SK-N-SH (cell line): ENCODE data around the gene ATP1B1. TPM values are rescaled to one million over a fixed set of nuclear protein-coding genes. Genes with fewer than 3 reads are reported as not detected.

Source experiments
- CTCF ChIA-PET: fragments of 300-600, 350-600 bp; formaldehyde crosslinking; extraction: SDS; loops from one replicate; lab custom pipeline; 2021; lab: Yijun Ruan, JAX
- POLR2A ChIA-PET: fragments of 350-600 bp; sonication (Branson Sonifier 250); formaldehyde crosslinking; extraction: SDS; loops from one replicate; lab custom pipeline; 2020; ENCODE audit warnings: antibody characterized with exemption, inconsistent platforms; lab: Yijun Ruan, JAX
- DNase-seq: peaks from one replicate; pipeline ENCODE4 v3.0.0; 2012
- H2AFZ ChIP-seq: fragments of 200-600 bp; sonication (generic); 2 replicates; pipeline ENCODE4 v1.8.1; 2016; ENCODE audit warnings: antibody characterized with exemption, mild to moderate bottlenecking, low read depth
- H3F3A ChIP-seq: fragments of 200-600 bp; sonication (generic); replicated peaks from 2 replicates; pipeline ENCODE3; 2016; ENCODE audit warnings: antibody characterized with exemption, mild to moderate bottlenecking; ENCODE audit not compliant: insufficient read depth
- H3K27ac ChIP-seq, 2 experiments: fragments of 200-500 bp in 1 of 2; fragments of 200-600 bp in 1 of 2; sonication (Bioruptor generic) in 1 of 2; sonication (generic), shearing (Covaris generic) in 1 of 2; 2 replicates each; pipeline versions ENCODE4 v1.5.1 to v1.6.1; 2014 to 2016; ENCODE audit warnings: low read depth in 2 of 2, inconsistent platforms in 1 of 2, low read length in 1 of 2, mild to moderate bottlenecking in 1 of 2, mixed read lengths in 1 of 2
- H3K27me3 ChIP-seq: fragments of 200-600 bp; sonication (generic), shearing (Covaris generic); 2 replicates; pipeline ENCODE4 v1.6.1; 2016; ENCODE audit warnings: mixed run types; ENCODE audit not compliant: insufficient read depth
- H3K36me3 ChIP-seq, 2 experiments: fragments of 200-500 bp in 1 of 2; fragments of 200-600 bp in 1 of 2; sonication (Bioruptor generic) in 1 of 2; sonication (generic) in 1 of 2; replicated peaks in 1 of 2; 2 replicates each; pipeline versions ENCODE3 to v1.5.1; 2014 to 2016; ENCODE audit warnings: low read length in 1 of 2, mild to moderate bottlenecking in 1 of 2; ENCODE audit not compliant: insufficient read depth in 2 of 2, control insufficient read depth in 1 of 2
- H3K4me1 ChIP-seq, 2 experiments: fragments of 200-500 bp in 1 of 2; fragments of 200-600 bp in 1 of 2; sonication (Bioruptor generic) in 1 of 2; sonication (generic), shearing (Covaris generic) in 1 of 2; 2 replicates each; pipeline versions ENCODE4 v1.5.1 to v1.6.1; 2014 to 2016; ENCODE audit warnings: low read depth in 1 of 2, low read length in 1 of 2, mixed run types in 1 of 2; ENCODE audit not compliant: insufficient read depth in 2 of 2, control insufficient read depth in 1 of 2
- H3K4me2 ChIP-seq: fragments of 200-600 bp; sonication (generic), shearing (Covaris generic); 2 replicates; pipeline ENCODE4 v1.6.1; 2017; ENCODE audit warnings: mixed run types
- H3K4me3 ChIP-seq, 2 experiments: fragments of 200-500 bp in 1 of 2; fragments of 200-600 bp in 1 of 2; sonication (Bioruptor generic) in 1 of 2; sonication (generic), shearing (Covaris generic) in 1 of 2; 2 replicates each; pipeline versions ENCODE4 v1.5.1 to v1.8.1; 2014 to 2016; ENCODE audit warnings: low read depth in 2 of 2, inconsistent platforms in 1 of 2, low read length in 1 of 2, mild to moderate bottlenecking in 1 of 2, mixed read lengths in 1 of 2, moderate library complexity in 1 of 2
- H3K79me2 ChIP-seq: fragments of 200-600 bp; sonication (generic); 2 replicates; pipeline ENCODE4 v1.8.1; 2017; ENCODE audit warnings: mild to moderate bottlenecking; ENCODE audit not compliant: insufficient read depth
- H3K9ac ChIP-seq: fragments of 200-600 bp; sonication (generic); 2 replicates; pipeline ENCODE4 v1.6.1; 2017; ENCODE audit warnings: mixed run types
- H3K9me2 ChIP-seq: fragments of 200-600 bp; sonication (generic); 2 replicates; pipeline ENCODE4 v1.6.1; 2017; ENCODE audit warnings: mixed run types
- H3K9me3 ChIP-seq: fragments of 200-600 bp; sonication (generic); 2 replicates; pipeline ENCODE4 v1.6.1; 2017; ENCODE audit warnings: mixed run types, mild to moderate bottlenecking, moderate library complexity
- H4K20me1 ChIP-seq: fragments of 200-600 bp; sonication (generic); 2 replicates; pipeline ENCODE4 v1.6.1; 2017; ENCODE audit warnings: mild to moderate bottlenecking, mixed run types; ENCODE audit not compliant: insufficient read depth
- CHD2 ChIP-seq: fragments of 150-350 bp; IDR thresholded peaks from 2 replicates; pipeline ENCODE4 v1.6.1; 2018; ENCODE audit warnings: low read length; ENCODE audit not compliant: partially characterized antibody
- CTCF ChIP-seq: fragments of 200-600 bp; sonication (generic); IDR thresholded peaks from 2 replicates; pipeline ENCODE4 v1.6.1; 2017; ENCODE audit warnings: antibody characterized with exemption, mild to moderate bottlenecking, moderate library complexity
- EZH2phosphoT487 ChIP-seq: fragments of 200-600 bp; sonication (generic); IDR thresholded peaks from 2 replicates; pipeline ENCODE4 v1.6.1; 2017; ENCODE audit warnings: low read depth, mixed run types, mild to moderate bottlenecking, antibody characterized with exemption, moderate library complexity, borderline replicate concordance
- FOXJ3 ChIP-seq: sonication (generic); formaldehyde crosslinking; IDR thresholded peaks from 2 replicates; pipeline ENCODE4 v1.5.1; 2020; ENCODE audit warnings: mild to moderate bottlenecking, missing genetic modification reagents
- FOXM1 ChIP-seq: IDR thresholded peaks from 2 replicates; pipeline ENCODE4 v1.4.0; 2012; ENCODE audit warnings: low read depth, mild to moderate bottlenecking
- GABPA ChIP-seq: IDR thresholded peaks from 2 replicates; pipeline ENCODE4 v1.4.0; 2012; ENCODE audit warnings: low read depth, mild to moderate bottlenecking
- JUND ChIP-seq: IDR thresholded peaks from 2 replicates; pipeline ENCODE4 v1.4.0; 2012
- MXI1 ChIP-seq: IDR thresholded peaks from 2 replicates; pipeline ENCODE4 v1.6.1; 2012; ENCODE audit warnings: mild to moderate bottlenecking, low read depth, low read length, improper control_type of control experiment
- NFIC ChIP-seq: IDR thresholded peaks from 2 replicates; pipeline ENCODE4 v1.4.0; 2012; ENCODE audit warnings: borderline replicate concordance
- POLR2AphosphoS5 ChIP-seq: IDR thresholded peaks from 2 replicates; pipeline ENCODE4 v1.6.1; 2012; ENCODE audit warnings: low read depth, low read length
- RAD21 ChIP-seq: IDR thresholded peaks from 2 replicates; pipeline ENCODE4 v1.6.1; 2012; ENCODE audit warnings: mild to moderate bottlenecking, low read length
- RFX5 ChIP-seq: IDR thresholded peaks from 2 replicates; pipeline ENCODE4 v1.6.1; 2012; ENCODE audit warnings: mild to moderate bottlenecking, improper control_type of control experiment, low read length
- RXRA ChIP-seq: IDR thresholded peaks from 2 replicates; pipeline ENCODE4 v1.4.0; 2012; ENCODE audit warnings: low read depth, mild to moderate bottlenecking, borderline replicate concordance
- SIN3A ChIP-seq: IDR thresholded peaks from 2 replicates; pipeline ENCODE4 v1.6.1; 2012; ENCODE audit warnings: low read depth, mild to moderate bottlenecking, low read length, moderate library complexity, borderline replicate concordance
- TCF12 ChIP-seq: IDR thresholded peaks from 2 replicates; pipeline ENCODE4 v1.4.0; 2012
- TEAD4 ChIP-seq: IDR thresholded peaks from 2 replicates; pipeline ENCODE4 v1.4.0; 2012; ENCODE audit warnings: mild to moderate bottlenecking, borderline replicate concordance; ENCODE audit not compliant: insufficient read depth
- WGBS: methylation state at CpG from one replicate; pipeline ENCODE4 v1.1.6; 2017; ENCODE audit warnings: low lambda C conversion rate; 5-methylcytosine and 5-hydroxymethylcytosine counted together
- polyA plus RNA-seq, 3 experiments: library from polyadenylated mRNA; depleted of rRNA; stranded (reverse); fragments of >200 nt; gene quantifications; 2 replicates each; pipeline ENCODE4 v1.2.3, GENCODE V29; 2012
- TF ChIP-seq, protein P1 (sequence below): IDR thresholded peaks from 2 replicates; pipeline ENCODE4; 2012
- TF ChIP-seq, protein P2 (sequence below): IDR thresholded peaks from 2 replicates; pipeline ENCODE4 v1.4.0; 2012; ENCODE audit warnings: low read depth, borderline replicate concordance
- TF ChIP-seq, protein P3 (sequence below): IDR thresholded peaks from 2 replicates; pipeline ENCODE4 v1.4.0; 2012; ENCODE audit warnings: low read depth, borderline replicate concordance

Gene ATP1B1
- polyA plus RNA-seq, 1 of the 3 experiments (the other 2 are of a cell fraction), result 49.5 TPM

- WGBS, result 61% methylated on average over 4 of the region's 7 CpGs
- CTCF ChIA-PET, result no interaction called here
These were observed 42.4 kb upstream of the ATP1B1 start for GRCh38 chr1:169064103-169064502.

DNA sequence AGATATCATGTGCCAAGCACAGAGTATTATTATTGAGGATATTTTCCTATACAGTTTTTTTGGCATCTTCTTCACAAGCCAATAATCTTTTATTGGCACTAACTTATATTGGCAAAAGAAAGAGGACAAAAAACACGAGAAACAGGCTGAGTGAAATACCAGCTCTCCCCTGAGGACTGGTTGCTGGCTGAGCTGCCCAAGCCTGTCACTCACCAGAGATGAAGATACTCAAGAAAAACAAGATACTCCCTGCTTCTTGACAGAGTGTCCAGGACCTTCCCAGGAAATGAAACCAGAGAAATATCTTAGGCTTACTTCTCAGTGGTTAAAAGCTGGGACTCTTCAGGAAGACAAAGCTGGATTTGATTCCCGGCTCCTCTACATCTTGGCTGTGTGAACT, 35.9 kb upstream of the ATP1B1 start:
- Histone ChIP-seq H4K20me1 (no peaks in the 10 kb centered on the region), H3K4me3 (no peak overlapping the region), H2AFZ (no peak overlapping the region), H3K4me2 (no peak overlapping the region), H3K36me3 (no peaks in the 10 kb centered on the region), H3K79me2 (no peaks in the 10 kb centered on the region), H3K27me3 (no peaks in the 10 kb centered on the region), H3K4me1 (peaks cover 0 to 3% of the 10 kb centered on the region in 2 experiments; a peak in 1 of 4 replicates), H3F3A (no peaks in the 10 kb centered on the region), H3K27ac (no peak overlapping the region), H3K9ac (no peak overlapping the region), H3K9me3 (peaks cover 6% of the 10 kb centered on the region; the same call in 1 of the 2 replicates), H3K9me2 (no peaks in the 10 kb centered on the region)
- WGBS, result 81% methylated on average over 2 of the region's 2 CpGs
- DNase-seq, result no peak
- ChIA-PET POLR2A (interaction anchor here (2.0 kb wide), 1 partner anchor 35 kb away, joined by 4 read pairs; no protein-coding TSS in a partner anchor), CTCF (interaction anchor here (0.7 to 1.1 kb wide), 3 partner anchors 10 to 14 kb away, joined by 3 read pairs; no protein-coding TSS in a partner anchor)
- no peak for TF ChIP-seq CHD2
- no peak for TF ChIP-seq FOXJ3 (CRISPR knock-in tag)
- TF ChIP-seq EZH2phosphoT487, result no peak
- no peak for TF ChIP-seq JUND
- TF ChIP-seq MXI1, result no peak
- no peak for TF ChIP-seq NFIC
- no peak for TF ChIP-seq TCF12
- no peak for TF ChIP-seq TEAD4
- TF ChIP-seq CTCF, result no peak
- TF ChIP-seq POLR2AphosphoS5, result no peak
- no peak for TF ChIP-seq RFX5
- TF ChIP-seq, protein P1, sequence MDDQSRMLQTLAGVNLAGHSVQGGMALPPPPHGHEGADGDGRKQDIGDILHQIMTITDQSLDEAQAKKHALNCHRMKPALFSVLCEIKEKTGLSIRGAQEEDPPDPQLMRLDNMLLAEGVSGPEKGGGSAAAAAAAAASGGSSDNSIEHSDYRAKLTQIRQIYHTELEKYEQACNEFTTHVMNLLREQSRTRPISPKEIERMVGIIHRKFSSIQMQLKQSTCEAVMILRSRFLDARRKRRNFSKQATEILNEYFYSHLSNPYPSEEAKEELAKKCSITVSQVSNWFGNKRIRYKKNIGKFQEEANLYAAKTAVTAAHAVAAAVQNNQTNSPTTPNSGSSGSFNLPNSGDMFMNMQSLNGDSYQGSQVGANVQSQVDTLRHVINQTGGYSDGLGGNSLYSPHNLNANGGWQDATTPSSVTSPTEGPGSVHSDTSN, result no peak
- TF ChIP-seq GABPA, result no peak
- no peak for TF ChIP-seq RAD21
- no peak for TF ChIP-seq FOXM1
- TF ChIP-seq SIN3A, result no peak

More at GRCh38 chr1:169064103-169064502, 42.4 kb upstream of the ATP1B1 start:
- H3K4me1 ChIP-seq, result peaks cover 0 to 6% of the 10 kb centered on the region in 2 experiments; a peak in 2 of 4 replicates
- H4K20me1 ChIP-seq, result no peaks in the 10 kb centered on the region
- H3K4me2 ChIP-seq, result no peak overlapping the region
- H3K27me3 ChIP-seq, result no peaks in the 10 kb centered on the region
- H3F3A ChIP-seq, result no peaks in the 10 kb centered on the region
- H3K27ac ChIP-seq, result no peak overlapping the region
- no peaks in the 10 kb centered on the region for H3K79me2 ChIP-seq
- no peak overlapping the region for H3K4me3 ChIP-seq
- no peaks in the 10 kb centered on the region for H3K9me2 ChIP-seq
- H3K9me3 ChIP-seq, result peaks cover 6% of the 10 kb centered on the region; the same call in 1 of the 2 replicates
- no peak overlapping the region for H2AFZ ChIP-seq
- no peak overlapping the region for H3K9ac ChIP-seq
- H3K36me3 ChIP-seq, result no peaks in the 10 kb centered on the region
- no peak for DNase-seq
- TF ChIP-seq, protein P1, result no peak
- TF ChIP-seq EZH2phosphoT487, result no peak
- no peak for TF ChIP-seq FOXM1
- TF ChIP-seq RXRA, result no peak
- TF ChIP-seq, protein P2, sequence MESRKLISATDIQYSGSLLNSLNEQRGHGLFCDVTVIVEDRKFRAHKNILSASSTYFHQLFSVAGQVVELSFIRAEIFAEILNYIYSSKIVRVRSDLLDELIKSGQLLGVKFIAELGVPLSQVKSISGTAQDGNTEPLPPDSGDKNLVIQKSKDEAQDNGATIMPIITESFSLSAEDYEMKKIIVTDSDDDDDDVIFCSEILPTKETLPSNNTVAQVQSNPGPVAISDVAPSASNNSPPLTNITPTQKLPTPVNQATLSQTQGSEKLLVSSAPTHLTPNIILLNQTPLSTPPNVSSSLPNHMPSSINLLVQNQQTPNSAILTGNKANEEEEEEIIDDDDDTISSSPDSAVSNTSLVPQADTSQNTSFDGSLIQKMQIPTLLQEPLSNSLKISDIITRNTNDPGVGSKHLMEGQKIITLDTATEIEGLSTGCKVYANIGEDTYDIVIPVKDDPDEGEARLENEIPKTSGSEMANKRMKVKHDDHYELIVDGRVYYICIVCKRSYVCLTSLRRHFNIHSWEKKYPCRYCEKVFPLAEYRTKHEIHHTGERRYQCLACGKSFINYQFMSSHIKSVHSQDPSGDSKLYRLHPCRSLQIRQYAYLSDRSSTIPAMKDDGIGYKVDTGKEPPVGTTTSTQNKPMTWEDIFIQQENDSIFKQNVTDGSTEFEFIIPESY, result no peak
- TF ChIP-seq JUND, result no peak
- TF ChIP-seq, protein P3, sequence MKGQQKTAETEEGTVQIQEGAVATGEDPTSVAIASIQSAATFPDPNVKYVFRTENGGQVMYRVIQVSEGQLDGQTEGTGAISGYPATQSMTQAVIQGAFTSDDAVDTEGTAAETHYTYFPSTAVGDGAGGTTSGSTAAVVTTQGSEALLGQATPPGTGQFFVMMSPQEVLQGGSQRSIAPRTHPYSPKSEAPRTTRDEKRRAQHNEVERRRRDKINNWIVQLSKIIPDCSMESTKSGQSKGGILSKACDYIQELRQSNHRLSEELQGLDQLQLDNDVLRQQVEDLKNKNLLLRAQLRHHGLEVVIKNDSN, result no peak
- TF ChIP-seq FOXJ3 (CRISPR knock-in tag), result no peak
- POLR2A ChIA-PET, result no interaction called here
